HG02759 (cell line): Measurements from ENCODE around the gene ANO9.
A peak's percentile ranks its signal among the peaks of the same experiment; 100 is the strongest.
"Not testable (repeated sequence)": the region's sequence is repeated elsewhere in the genome, so short reads cannot be mapped to it uniquely, and the experiment has no call there.

ENCODE experiments used
- ATAC-seq: cut with Tn5 transposase; IDR thresholded peaks from one replicate; pipeline ENCODE4 v1.9.1; 2021; ENCODE audit warnings: mild to moderate bottlenecking, moderate library complexity; ENCODE audit not compliant: unreplicated experiment

The ANO9 gene

DNA sequence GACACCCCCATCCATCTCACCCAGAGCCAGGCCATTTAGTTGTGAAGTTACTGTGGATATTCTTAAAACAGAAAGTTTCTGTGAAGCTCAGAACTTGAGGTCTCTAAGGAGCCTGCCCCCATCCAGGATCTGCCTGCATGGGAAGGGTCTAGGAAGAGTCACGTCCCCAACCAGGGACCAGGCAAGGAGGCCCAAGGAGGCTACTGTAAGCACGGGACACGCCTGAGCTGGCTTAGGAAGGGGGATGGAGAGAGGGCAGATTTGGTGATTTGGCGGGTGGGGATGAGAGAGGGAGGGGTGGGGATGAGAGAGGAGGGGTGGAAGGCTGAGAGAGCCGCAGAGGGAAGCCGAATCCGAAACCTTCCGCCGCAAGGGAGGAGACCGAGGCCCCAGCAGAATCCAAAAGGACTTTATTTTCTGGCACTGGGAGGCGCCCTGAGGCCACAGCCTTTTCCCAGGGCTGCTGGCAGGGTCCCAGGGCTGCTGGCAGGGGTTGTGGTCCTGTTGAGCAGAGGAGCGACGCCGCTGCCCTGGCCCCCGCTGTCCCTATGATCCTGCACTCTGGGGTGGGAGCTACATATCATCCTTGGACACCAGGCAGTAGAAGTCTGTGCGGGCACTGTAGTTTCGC, 36.4 kb downstream of the ANO9 start:
- no peak for ATAC-seq

DNA sequence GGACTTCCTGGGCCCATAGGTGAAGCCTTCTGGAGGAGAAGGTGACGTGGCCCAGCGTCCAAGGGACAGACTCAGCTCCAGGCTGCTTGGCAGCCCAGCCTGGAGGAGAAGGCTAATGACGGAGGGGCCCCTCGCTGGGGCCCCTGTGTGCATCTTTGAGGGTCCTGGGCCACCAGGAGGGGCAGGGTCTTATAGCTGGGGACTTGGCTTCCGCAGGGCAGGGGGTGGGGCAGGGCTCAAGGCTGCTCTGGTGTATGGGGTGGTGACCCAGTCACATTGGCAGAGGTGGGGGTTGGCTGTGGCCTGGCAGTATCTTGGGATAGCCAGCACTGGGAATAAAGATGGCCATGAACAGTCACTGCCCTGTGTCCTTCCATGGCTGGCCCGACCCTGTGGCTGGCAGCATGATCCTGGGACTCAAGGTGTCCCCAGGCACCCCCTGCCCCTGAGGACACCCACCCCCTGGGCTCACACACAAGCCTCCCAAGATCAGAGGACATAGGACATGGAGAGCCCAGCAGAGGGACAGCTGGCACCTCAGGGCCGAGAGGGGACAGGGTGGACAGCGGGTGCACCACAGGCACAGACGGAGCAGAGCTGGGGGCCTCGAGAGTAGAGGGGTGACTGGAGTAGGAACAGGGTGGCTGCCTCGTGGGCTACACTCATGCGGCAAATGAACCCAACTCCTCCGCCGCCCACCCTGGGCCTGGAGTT, 37.1 kb downstream of the ANO9 start:
- no peak for ATAC-seq

DNA sequence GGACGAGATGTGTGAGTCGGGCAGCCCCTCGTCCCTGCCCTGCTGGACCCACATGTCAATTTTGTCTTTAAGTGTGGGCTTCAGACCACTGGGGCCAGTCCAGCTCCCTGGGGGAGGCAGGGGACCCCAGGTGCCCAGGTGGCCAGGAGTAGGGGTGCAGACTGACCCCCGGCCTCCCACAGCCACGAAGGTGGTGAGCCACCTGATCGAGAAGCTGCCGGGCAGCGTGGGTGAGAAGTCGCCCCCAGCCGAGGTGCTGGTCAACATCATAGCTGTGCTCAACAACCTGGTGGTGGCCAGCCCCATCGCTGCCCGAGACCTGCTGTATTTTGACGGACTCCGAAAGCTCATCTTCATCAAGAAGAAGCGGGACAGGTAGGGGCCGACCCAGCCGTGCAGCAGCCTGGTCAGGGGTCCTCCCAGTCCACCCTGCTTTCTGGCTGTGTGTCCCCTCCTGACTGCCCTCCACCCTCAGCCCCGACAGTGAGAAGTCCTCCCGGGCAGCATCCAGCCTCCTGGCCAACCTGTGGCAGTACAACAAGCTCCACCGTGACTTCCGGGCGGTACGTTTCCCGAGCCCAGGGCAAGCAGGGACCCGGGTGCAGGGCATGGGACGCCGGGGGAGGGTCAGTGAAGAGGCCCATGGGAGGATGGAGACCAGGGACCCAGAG, 37.9 kb downstream of the ANO9 start:
- ATAC-seq = no peak

GRCh38 chr11:403021-403760, 38.6 kb downstream of the ANO9 start:
- ATAC-seq = no peak

DNA sequence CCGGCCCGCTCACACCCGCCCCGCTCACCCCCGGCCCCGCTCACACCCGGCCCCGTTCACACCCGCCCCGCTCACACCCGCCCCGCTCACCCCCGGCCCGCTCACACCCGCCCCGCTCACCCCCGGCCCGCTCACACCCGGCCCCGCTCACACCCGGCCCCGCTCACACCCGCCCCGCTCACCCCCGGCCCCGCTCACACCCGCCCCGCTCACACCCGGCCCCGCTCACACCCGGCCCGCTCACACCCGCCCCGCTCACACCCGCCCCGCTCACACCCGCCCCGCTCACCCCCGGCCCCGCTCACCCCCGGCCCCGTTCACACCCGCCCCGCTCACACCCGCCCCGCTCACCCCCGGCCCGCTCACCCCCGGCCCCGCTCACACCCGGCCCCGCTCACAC, 40.6 kb downstream of the ANO9 start:
- not testable (repeated sequence) for ATAC-seq

- no peak for ATAC-seq
Observed at GRCh38 chr11:400241-400689, 41.5 kb downstream of the ANO9 start.

DNA sequence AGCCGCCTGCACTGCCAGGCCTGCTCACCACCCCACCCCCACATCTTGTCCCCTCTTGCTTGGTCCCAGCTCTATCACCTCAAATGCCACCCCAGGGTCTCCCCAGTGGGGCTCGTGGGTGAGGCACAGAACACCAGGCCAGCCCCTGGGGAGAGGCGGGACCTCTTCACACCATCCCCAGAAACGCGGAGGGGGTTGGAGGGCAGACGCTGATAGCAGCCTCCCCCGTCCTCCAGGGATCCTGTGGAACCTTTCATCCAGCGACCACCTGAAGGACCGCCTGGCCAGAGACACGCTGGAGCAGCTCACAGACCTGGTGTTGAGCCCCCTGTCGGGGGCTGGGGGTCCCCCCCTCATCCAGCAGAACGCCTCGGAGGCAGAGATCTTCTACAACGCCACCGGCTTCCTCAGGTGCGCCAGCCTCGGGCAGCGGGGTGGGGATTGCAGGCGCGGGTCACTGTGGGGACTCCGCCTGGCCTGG, 42.0 kb downstream of the ANO9 start:
- ATAC-seq = no peak

- ATAC-seq = no peak
Observed at GRCh38 chr11:398826-399225, 43.0 kb downstream of the ANO9 start.

GRCh38 chr11:396948-397548, 44.8 kb downstream of the ANO9 start:
- peak; percentile 54 for ATAC-seq

- no peak for ATAC-seq
Observed at GRCh38 chr11:396511-396947, 45.3 kb downstream of the ANO9 start.

DNA sequence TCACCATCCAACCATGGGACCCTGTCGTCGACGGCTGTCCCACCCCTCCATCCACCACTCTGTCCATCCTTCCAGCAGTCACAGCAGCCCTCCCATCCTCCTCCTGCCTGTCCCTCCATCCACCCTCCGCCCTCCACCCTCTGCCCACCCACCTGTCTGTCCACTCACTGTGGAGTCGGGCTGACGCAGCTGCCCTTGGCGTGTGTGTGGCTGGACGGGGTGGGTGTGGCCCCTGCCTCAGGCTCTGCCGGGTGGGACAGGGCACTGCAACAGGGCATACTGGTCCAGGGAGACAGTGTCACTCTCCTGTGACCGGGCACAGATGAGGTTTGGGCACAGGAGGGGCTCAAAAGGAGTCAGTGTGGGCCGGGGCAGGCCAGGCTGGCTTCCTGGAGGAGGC, 45.9 kb downstream of the ANO9 start:
- no peak for ATAC-seq

- ATAC-seq = no peak
Observed at GRCh38 chr11:394858-395655, 46.8 kb downstream of the ANO9 start.

- ATAC-seq = no peak
Observed at GRCh38 chr11:394034-394857, 47.6 kb downstream of the ANO9 start, which contains the start of gene PKP3. Gene PKP3, plus strand, starts transcription at chr11:394209. Its CDS starts 84 bp downstream, at chr11:394293.

- ATAC-seq = no peak
Observed at GRCh38 chr11:393219-394033, 48.4 kb downstream of the ANO9 start.

DNA sequence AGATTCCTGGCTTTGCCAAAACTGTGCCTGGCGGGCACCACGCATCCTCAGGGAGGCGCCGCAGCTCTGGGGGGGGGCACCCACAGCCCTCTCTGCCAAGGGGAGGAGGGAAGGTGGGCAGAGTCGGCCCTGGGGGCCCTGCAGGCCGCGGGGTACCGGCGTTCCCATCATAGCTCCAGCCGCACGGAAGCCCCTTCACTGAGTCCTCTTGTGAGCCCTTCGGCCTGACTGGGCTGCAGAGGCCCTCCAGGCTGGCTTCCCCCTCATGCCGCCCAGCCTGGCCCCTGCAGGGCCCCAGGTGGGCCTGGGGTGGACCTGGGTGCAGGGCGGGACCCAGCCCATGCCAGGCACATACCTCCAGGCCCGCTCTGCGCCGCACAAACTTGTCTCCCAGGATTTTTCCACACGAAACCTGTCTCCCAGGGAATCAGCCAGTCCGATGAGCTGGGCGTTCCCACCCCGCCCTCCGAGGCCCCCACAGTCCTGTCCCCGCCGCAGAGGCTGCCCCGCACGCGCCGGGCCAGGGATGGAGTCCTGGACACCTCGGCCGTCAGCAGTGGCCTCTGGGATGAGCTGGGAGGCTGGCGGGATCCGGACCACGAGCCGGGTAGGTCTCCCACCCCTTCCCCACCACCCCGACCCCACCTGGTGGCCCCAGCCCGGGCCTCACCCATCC, 49.6 kb downstream of the ANO9 start:
- no peak for ATAC-seq

GRCh38 chr11:391117-392017, 50.4 kb downstream of the ANO9 start:
- ATAC-seq = no peak

GRCh38 chr11:390175-390574, 51.6 kb downstream of the ANO9 start:
- ATAC-seq = no peak
